ENCODE results near the gene TTC22.

TTC22 gene

GRCh38 chr1:54812801-54813484 is 11.8 kb upstream of the TTC22 start:
- no peak for DNase-seq (ENCODE audit: low read depth)
- no peak overlapping the region for H3K4me3 ChIP-seq (ENCODE audit: low read length)
- TF ChIP-seq CTCF (IDR thresholded peaks at IDR 0.05; ENCODE audit: insufficient read depth, low read depth, low read length, missing control alignments), result no peak

GRCh38 chr1:54811739-54812655 is 10.9 kb upstream of the TTC22 start:
- TF ChIP-seq CTCF (IDR thresholded peaks at IDR 0.05; ENCODE audit: insufficient read depth, low read depth, low read length, missing control alignments), result no peak

DNA sequence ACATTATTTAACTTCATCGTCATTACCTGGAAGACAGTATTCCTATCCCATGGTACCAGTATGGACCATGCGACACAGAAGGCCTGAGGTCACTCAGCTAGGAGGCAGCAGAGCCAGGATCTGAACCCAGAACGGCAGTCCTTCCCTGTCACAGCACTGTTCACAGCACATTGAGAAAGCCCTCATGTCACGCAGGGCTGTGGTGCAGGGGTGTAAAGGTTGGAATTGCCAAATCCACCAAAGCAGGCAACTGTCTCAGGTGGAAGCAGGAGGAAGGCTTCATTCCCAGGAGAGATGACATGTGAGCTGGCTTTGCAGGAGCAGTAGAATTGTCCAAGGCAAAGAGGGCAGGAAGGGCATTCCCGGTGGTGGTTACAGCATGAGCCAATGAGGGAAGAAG is 9.9 kb upstream of the TTC22 start:
- no peak for DNase-seq (ENCODE audit: low read depth)
- no peak overlapping the region for H3K4me3 ChIP-seq (ENCODE audit: low read length)
- no peak for TF ChIP-seq CTCF (IDR thresholded peaks at IDR 0.05; ENCODE audit: insufficient read depth, low read depth, low read length, missing control alignments)

More at GRCh38 chr1:54811739-54812655, 10.9 kb upstream of the TTC22 start:
- DNase-seq (ENCODE audit: low read depth), result no peak
- H3K4me3 ChIP-seq (ENCODE audit: low read length), result no peak overlapping the region

- TF ChIP-seq CTCF (IDR thresholded peaks at IDR 0.05; ENCODE audit: insufficient read depth, low read depth, low read length, missing control alignments), result peak; percentile 92
- no peak overlapping the region for H3K4me3 ChIP-seq (ENCODE audit: low read length)
- peak; percentile 61 for DNase-seq (ENCODE audit: low read depth)
Observed at GRCh38 chr1:54810153-54810942, 9.2 kb upstream of the TTC22 start.

- H3K4me3 ChIP-seq (ENCODE audit: low read length), result no peak overlapping the region
- no peak for DNase-seq (ENCODE audit: low read depth)
- no peak for TF ChIP-seq CTCF (IDR thresholded peaks at IDR 0.05; ENCODE audit: insufficient read depth, low read depth, low read length, missing control alignments)
Observed at GRCh38 chr1:54809496-54810074, 8.5 kb upstream of the TTC22 start.

- H3K4me3 ChIP-seq (ENCODE audit: low read length), result no peak overlapping the region
- no peak for DNase-seq (ENCODE audit: low read depth)
- peak; percentile 41 for TF ChIP-seq CTCF (IDR thresholded peaks at IDR 0.05; ENCODE audit: insufficient read depth, low read depth, low read length, missing control alignments)
Observed at GRCh38 chr1:54808443-54809207, 7.5 kb upstream of the TTC22 start.
